HepG2 (cell line): Measurements from ENCODE around the gene PRIM2. TPM values are rescaled to one million over a fixed set of nuclear protein-coding genes. Genes with fewer than 3 reads are reported as not detected.
A peak's percentile ranks its signal among the peaks of the same experiment; 100 is the strongest.

ENCODE experiments used
- SMYD3 ChIP-seq: sonication (generic); formaldehyde crosslinking; IDR thresholded peaks from 2 replicates; pipeline ENCODE4 v1.8.1; 2023; ENCODE audit warnings: mild to moderate bottlenecking, missing genetic modification reagents
- SNAPC2 ChIP-seq: sonication (generic); formaldehyde crosslinking; IDR thresholded peaks from 2 replicates; pipeline ENCODE4 v1.8.1; 2022; ENCODE audit warnings: mild to moderate bottlenecking, missing genetic modification reagents
- ZBTB37 ChIP-seq: sonication (generic); formaldehyde crosslinking; IDR thresholded peaks from 2 replicates; pipeline ENCODE4 v1.4.0; 2020; ENCODE audit warnings: mild to moderate bottlenecking, missing genetic modification reagents
- ZNF10 ChIP-seq: sonication (generic); formaldehyde crosslinking; IDR thresholded peaks from 2 replicates; pipeline ENCODE4 v1.4.0; 2020; ENCODE audit warnings: mild to moderate bottlenecking, low read depth, missing genetic modification reagents, borderline replicate concordance
- ZNF136 ChIP-seq: sonication (generic); formaldehyde crosslinking; IDR thresholded peaks from 2 replicates; pipeline ENCODE4 v1.8.1; 2022; ENCODE audit warnings: low read depth, mild to moderate bottlenecking, moderate library complexity, missing genetic modification reagents
- ZNF407 ChIP-seq: sonication (generic); formaldehyde crosslinking; IDR thresholded peaks from one replicate; pipeline ENCODE4 v1.5.1; 2020; ENCODE audit warnings: mild to moderate bottlenecking, missing genetic modification reagents; ENCODE audit errors: not compliant biosample characterization
- ZNF629 ChIP-seq: sonication (generic); formaldehyde crosslinking; conservative IDR thresholded peaks from 2 replicates; pipeline ENCODE4 v1.5.0; 2020; ENCODE audit warnings: missing genetic modification reagents
- polyA plus RNA-seq, 8 experiments: library from polyadenylated mRNA; depleted of rRNA in 3 of 8; stranded (reverse) in 7 of 8; unstranded in 1 of 8; fragments of >200 nt; fragmentation: Illumina TruSeq in 4 of 8; extraction: Trizol in 4 of 8; gene quantifications; 2 replicates each; pipeline versions ENCODE4 v1.2.1 to v1.2.3, GENCODE V29; 2011 to 2016; ENCODE audit warnings: low read depth in 4 of 8, missing spikeins in 1 of 8, mixed read lengths in 1 of 8; ENCODE audit not compliant: insufficient read depth in 1 of 8
- total RNA-seq, 5 experiments: library from RNA; depleted of rRNA; stranded (reverse); fragments of >200 nt; fragmentation: Illumina TruSeq; extraction: Trizol; gene quantifications; 2 replicates each; pipeline ENCODE4 v1.2.3, GENCODE V29; 2016; ENCODE audit warnings: low read depth in 1 of 5
- TF ChIP-seq, protein P1 (sequence below): sonication (generic); formaldehyde crosslinking; IDR thresholded peaks from 2 replicates; pipeline ENCODE4 v1.4.0; 2020; ENCODE audit warnings: missing genetic modification reagents
- TF ChIP-seq, protein P2 (sequence below): sonication (generic); formaldehyde crosslinking; IDR thresholded peaks from 2 replicates; pipeline ENCODE4 v1.8.0; 2022; ENCODE audit warnings: mild to moderate bottlenecking, missing genetic modification reagents

Gene PRIM2
- total and polyA plus RNA-seq, 2 of the 13 experiments (the other 11 are each of a cell fraction or from before 2014, with no cell fraction given), result 8.0 to 52.7 TPM

GRCh38 chr6:57317060-57317943, at the start of gene PRIM2 (continued):
- TF ChIP-seq ZNF10 (no peak), ZNF136 (CRISPR knock-in tag) (no peak; the same call in 1 of the 2 replicates), SNAPC2 (CRISPR knock-in tag) (peak; percentile 74), ZNF629 (CRISPR knock-in tag) (peak; percentile 43; the same call in 1 of the 2 replicates), SMYD3 (CRISPR knock-in tag) (no peak; the same call in 1 of the 2 replicates), ZBTB37 (CRISPR knock-in tag) (no peak), ZNF407 (peak; percentile 35)
- TF ChIP-seq, protein P1, sequence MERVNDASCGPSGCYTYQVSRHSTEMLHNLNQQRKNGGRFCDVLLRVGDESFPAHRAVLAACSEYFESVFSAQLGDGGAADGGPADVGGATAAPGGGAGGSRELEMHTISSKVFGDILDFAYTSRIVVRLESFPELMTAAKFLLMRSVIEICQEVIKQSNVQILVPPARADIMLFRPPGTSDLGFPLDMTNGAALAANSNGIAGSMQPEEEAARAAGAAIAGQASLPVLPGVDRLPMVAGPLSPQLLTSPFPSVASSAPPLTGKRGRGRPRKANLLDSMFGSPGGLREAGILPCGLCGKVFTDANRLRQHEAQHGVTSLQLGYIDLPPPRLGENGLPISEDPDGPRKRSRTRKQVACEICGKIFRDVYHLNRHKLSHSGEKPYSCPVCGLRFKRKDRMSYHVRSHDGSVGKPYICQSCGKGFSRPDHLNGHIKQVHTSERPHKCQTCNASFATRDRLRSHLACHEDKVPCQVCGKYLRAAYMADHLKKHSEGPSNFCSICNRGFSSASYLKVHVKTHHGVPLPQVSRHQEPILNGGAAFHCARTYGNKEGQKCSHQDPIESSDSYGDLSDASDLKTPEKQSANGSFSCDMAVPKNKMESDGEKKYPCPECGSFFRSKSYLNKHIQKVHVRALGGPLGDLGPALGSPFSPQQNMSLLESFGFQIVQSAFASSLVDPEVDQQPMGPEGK (CRISPR knock-in tag), result peak; percentile 77
- TF ChIP-seq, protein P2, sequence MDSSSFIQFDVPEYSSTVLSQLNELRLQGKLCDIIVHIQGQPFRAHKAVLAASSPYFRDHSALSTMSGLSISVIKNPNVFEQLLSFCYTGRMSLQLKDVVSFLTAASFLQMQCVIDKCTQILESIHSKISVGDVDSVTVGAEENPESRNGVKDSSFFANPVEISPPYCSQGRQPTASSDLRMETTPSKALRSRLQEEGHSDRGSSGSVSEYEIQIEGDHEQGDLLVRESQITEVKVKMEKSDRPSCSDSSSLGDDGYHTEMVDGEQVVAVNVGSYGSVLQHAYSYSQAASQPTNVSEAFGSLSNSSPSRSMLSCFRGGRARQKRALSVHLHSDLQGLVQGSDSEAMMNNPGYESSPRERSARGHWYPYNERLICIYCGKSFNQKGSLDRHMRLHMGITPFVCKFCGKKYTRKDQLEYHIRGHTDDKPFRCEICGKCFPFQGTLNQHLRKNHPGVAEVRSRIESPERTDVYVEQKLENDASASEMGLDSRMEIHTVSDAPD, result no peak; the same call in 1 of the 2 replicates
